ENCODE measurements around the gene PCNT.
"Not testable (repeated sequence)": the region's sequence is repeated elsewhere in the genome, so short reads cannot be mapped to it uniquely, and the experiment has no call there.

PCNT gene

GRCh38 chr21:46385846-46386733, 62.1 kb downstream of the PCNT start:
- DNase-seq (ENCODE audit: low spot score): no peak

GRCh38 chr21:46386734-46387088, 62.8 kb downstream of the PCNT start:
- no peak for DNase-seq (ENCODE audit: low spot score)

GRCh38 chr21:46388206-46388880, 64.4 kb downstream of the PCNT start:
- no peak for DNase-seq (ENCODE audit: low spot score)

GRCh38 chr21:46388896-46389295, 64.9 kb downstream of the PCNT start:
- no peak for DNase-seq (ENCODE audit: low spot score)

- DNase-seq (ENCODE audit: low spot score): no peak
These were observed 66.9 kb downstream of the PCNT start for GRCh38 chr21:46390603-46391545.

- no peak for DNase-seq (ENCODE audit: low spot score)
These were observed 67.8 kb downstream of the PCNT start for GRCh38 chr21:46391773-46392172.

- DNase-seq (ENCODE audit: low spot score): no peak
These were observed 69.0 kb downstream of the PCNT start for GRCh38 chr21:46392921-46393320.

- DNase-seq (ENCODE audit: low spot score): no peak
These were observed 69.5 kb downstream of the PCNT start for GRCh38 chr21:46393451-46393940.

- no peak for DNase-seq (ENCODE audit: low spot score)
These were observed 70.1 kb downstream of the PCNT start for GRCh38 chr21:46393941-46394594.

GRCh38 chr21:46394595-46395104, 70.7 kb downstream of the PCNT start:
- DNase-seq (ENCODE audit: low spot score): no peak

GRCh38 chr21:46397211-46397905, 73.4 kb downstream of the PCNT start:
- DNase-seq (ENCODE audit: low spot score): no peak

- no peak for DNase-seq (ENCODE audit: low spot score)
These were observed 74.0 kb downstream of the PCNT start for GRCh38 chr21:46397993-46398392.

- no peak for DNase-seq (ENCODE audit: low spot score)
These were observed 75.2 kb downstream of the PCNT start for GRCh38 chr21:46399129-46399528.

GRCh38 chr21:46399686-46400085, 75.7 kb downstream of the PCNT start:
- no peak for DNase-seq (ENCODE audit: low spot score)

GRCh38 chr21:46401186-46401910, 77.4 kb downstream of the PCNT start:
- DNase-seq (ENCODE audit: low spot score): no peak

- DNase-seq (ENCODE audit: low spot score): no peak
These were observed 78.5 kb downstream of the PCNT start for GRCh38 chr21:46402421-46402820.

GRCh38 chr21:46403234-46403811, 79.4 kb downstream of the PCNT start:
- DNase-seq (ENCODE audit: low spot score): not testable (repeated sequence)

- DNase-seq (ENCODE audit: low spot score): no peak
These were observed 80.3 kb downstream of the PCNT start for GRCh38 chr21:46404306-46404705.

GRCh38 chr21:46406001-46406400, 82.0 kb downstream of the PCNT start:
- DNase-seq (ENCODE audit: low spot score): no peak

All from LoVo (cell line).